CD8-positive, alpha-beta memory T cell (primary cell): Measurements from ENCODE around the gene PIEZO2. TPM values are rescaled to one million over a fixed set of nuclear protein-coding genes. Genes with fewer than 3 reads are reported as not detected.

ENCODE experiments used
- CTCF ChIA-PET: fragments of 350-600 bp; sonication (Branson Sonifier 250); formaldehyde crosslinking; loops from one replicate; lab custom pipeline; 2021; ENCODE audit warnings: antibody characterized with exemption; lab: Charles Lee
- POLR2A ChIA-PET: fragments of 350-600 bp; sonication (Branson Sonifier 250); formaldehyde crosslinking; loops from one replicate; lab custom pipeline; 2021; ENCODE audit warnings: antibody characterized with exemption; lab: Charles Lee
- DNase-seq, 5 donors: peaks; one replicate each; pipeline versions ENCODE4 v3.0.0 to v3.0.0-alpha.2; 2020 to 2022; ENCODE audit warnings: mixed read lengths in 1 of 5
- H3K27ac ChIP-seq: one replicate; pipeline ENCODE4 v1.7.0; 2013; ENCODE audit warnings: low read depth, mild to moderate bottlenecking, low read length, moderate library complexity
- H3K27me3 ChIP-seq: 2 replicates; pipeline ENCODE4 v1.7.0; 2013; ENCODE audit warnings: low read length, mild to moderate bottlenecking; ENCODE audit not compliant: insufficient read depth, poor library complexity, severe bottlenecking
- H3K36me3 ChIP-seq: 2 replicates; pipeline ENCODE4 v1.7.0; 2013; ENCODE audit warnings: mild to moderate bottlenecking, low read length, moderate library complexity; ENCODE audit not compliant: insufficient read depth
- H3K4me1 ChIP-seq: 2 replicates; pipeline ENCODE4 v1.7.0; 2013; ENCODE audit warnings: mild to moderate bottlenecking, low read length, moderate library complexity; ENCODE audit not compliant: insufficient read depth
- H3K4me3 ChIP-seq: 2 replicates; pipeline ENCODE4 v1.7.0; 2013; ENCODE audit warnings: mild to moderate bottlenecking, low read length
- H3K9me3 ChIP-seq: 2 replicates; pipeline ENCODE4 v1.7.0; 2013; ENCODE audit warnings: mild to moderate bottlenecking, low read length
- H3K27ac Mint-ChIP-seq, 8 donors: one replicate each; pipeline ENCODE4 v1.8.0; 2020 to 2021; ENCODE audit warnings: mixed read lengths in 8 of 8, mild to moderate bottlenecking in 6 of 8, inconsistent platforms in 3 of 8, moderate library complexity in 3 of 8
- H3K27me3 Mint-ChIP-seq, 2 donors: one replicate each; pipeline ENCODE4 v1.8.0; 2020 to 2021; ENCODE audit warnings: mixed read lengths in 2 of 2, mild to moderate bottlenecking in 1 of 2, moderate library complexity in 1 of 2
- H3K36me3 Mint-ChIP-seq, 3 donors: one replicate each; pipeline ENCODE4 v1.8.0; 2020 to 2021; ENCODE audit warnings: mixed read lengths in 3 of 3, inconsistent platforms in 1 of 3, mild to moderate bottlenecking in 1 of 3
- H3K4me1 Mint-ChIP-seq, 3 donors: one replicate each; pipeline ENCODE4 v1.8.0; 2020 to 2021; ENCODE audit warnings: mixed read lengths in 3 of 3, inconsistent platforms in 1 of 3, mild to moderate bottlenecking in 1 of 3
- H3K4me3 Mint-ChIP-seq, 7 donors: one replicate each; pipeline ENCODE4 v1.8.0; 2020 to 2021; ENCODE audit warnings: mixed read lengths in 7 of 7, mild to moderate bottlenecking in 6 of 7, moderate library complexity in 4 of 7, inconsistent platforms in 2 of 7
- H3K9me3 Mint-ChIP-seq, 5 donors: one replicate each; pipeline ENCODE4 v1.8.0; 2020 to 2022; ENCODE audit warnings: mixed read lengths in 5 of 5, mild to moderate bottlenecking in 3 of 5, moderate library complexity in 2 of 5, inconsistent platforms in 1 of 5
- polyA plus RNA-seq: library from polyadenylated mRNA; unstranded; fragments of 300-500 nt; fragmentation: Illumina TruSeq; gene quantifications from one replicate; pipeline ENCODE4 v1.2.3, GENCODE V29; 2021
- total RNA-seq, 2 experiments: library from RNA; stranded (reverse); gene quantifications; one replicate each; pipeline ENCODE4 v1.2.3, GENCODE V29; 2021

PIEZO2 gene
- total and polyA plus RNA-seq, 3 experiments from 2014 or later: not detected

GRCh38 chr18:11035814-11036495 lies 113.4 kb downstream of the PIEZO2 start:
- ChIA-PET POLR2A (no interaction called here), CTCF (no interaction called here)
- Histone ChIP-seq H3K27me3 (no peaks in the 10 kb centered on the region), H3K4me1 (no peaks in the 10 kb centered on the region), H3K27ac (no peak overlapping the region), H3K36me3 (no peaks in the 10 kb centered on the region), H3K9me3 (no peaks in the 10 kb centered on the region), H3K4me3 (no peak overlapping the region)
- H3K27me3 Mint-ChIP-seq: no peaks in the 10 kb centered on the region
- no peak overlapping the region for H3K27ac Mint-ChIP-seq
- no peaks in the 10 kb centered on the region for H3K4me1 Mint-ChIP-seq
- no peak overlapping the region for H3K4me3 Mint-ChIP-seq
- peaks cover 0 to 11% (median 0%) of the 10 kb centered on the region in 5 donors for H3K9me3 Mint-ChIP-seq
- H3K36me3 Mint-ChIP-seq: no peaks in the 10 kb centered on the region
- no peak for DNase-seq

DNA sequence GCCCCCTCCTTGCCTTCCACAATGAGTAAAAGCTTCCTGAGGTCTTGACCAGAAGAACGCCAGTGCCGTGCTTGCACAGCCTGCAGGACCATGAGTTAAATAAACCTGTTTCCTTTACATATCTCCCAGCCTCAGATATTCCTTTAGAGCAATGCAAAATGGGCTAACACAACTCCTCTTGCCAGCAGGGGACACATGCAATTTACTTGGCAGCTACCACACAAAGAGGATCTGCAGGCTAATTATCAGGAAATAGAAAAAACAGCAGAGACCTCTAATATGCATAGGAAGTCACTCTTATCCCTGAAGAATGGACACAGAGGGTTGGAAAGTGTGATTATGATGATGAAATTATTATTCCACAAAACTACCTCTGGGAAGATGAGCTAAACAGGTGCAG lies 114.0 kb downstream of the PIEZO2 start:
- Histone ChIP-seq H3K9me3 (no peaks in the 10 kb centered on the region), H3K27ac (no peak overlapping the region), H3K27me3 (no peaks in the 10 kb centered on the region), H3K4me1 (no peaks in the 10 kb centered on the region), H3K4me3 (no peak overlapping the region), H3K36me3 (no peaks in the 10 kb centered on the region)
- no peak for DNase-seq
- Mint-ChIP-seq H3K4me1 (no peaks in the 10 kb centered on the region), H3K27me3 (no peaks in the 10 kb centered on the region), H3K27ac (no peak overlapping the region), H3K4me3 (no peak overlapping the region), H3K36me3 (no peaks in the 10 kb centered on the region), H3K9me3 (peaks cover 0 to 11% (median 0%) of the 10 kb centered on the region in 5 donors)
- ChIA-PET POLR2A (no interaction called here), CTCF (no interaction called here)

- no peaks in the 10 kb centered on the region for H3K9me3 ChIP-seq
- H3K4me1 ChIP-seq: no peaks in the 10 kb centered on the region
- no peak overlapping the region for H3K27ac ChIP-seq
- Mint-ChIP-seq H3K4me1 (no peaks in the 10 kb centered on the region), H3K27me3 (no peaks in the 10 kb centered on the region), H3K4me3 (no peak overlapping the region), H3K36me3 (no peaks in the 10 kb centered on the region), H3K27ac (no peak overlapping the region), H3K9me3 (peaks cover 0 to 11% (median 0%) of the 10 kb centered on the region in 5 donors)
- no peaks in the 10 kb centered on the region for H3K27me3 ChIP-seq
- H3K4me3 ChIP-seq: no peak overlapping the region
- ChIA-PET CTCF (no interaction called here), POLR2A (no interaction called here)
- H3K36me3 ChIP-seq: no peaks in the 10 kb centered on the region
- DNase-seq: no peak
Observed at GRCh38 chr18:11034884-11035283, 114.5 kb downstream of the PIEZO2 start.

DNA sequence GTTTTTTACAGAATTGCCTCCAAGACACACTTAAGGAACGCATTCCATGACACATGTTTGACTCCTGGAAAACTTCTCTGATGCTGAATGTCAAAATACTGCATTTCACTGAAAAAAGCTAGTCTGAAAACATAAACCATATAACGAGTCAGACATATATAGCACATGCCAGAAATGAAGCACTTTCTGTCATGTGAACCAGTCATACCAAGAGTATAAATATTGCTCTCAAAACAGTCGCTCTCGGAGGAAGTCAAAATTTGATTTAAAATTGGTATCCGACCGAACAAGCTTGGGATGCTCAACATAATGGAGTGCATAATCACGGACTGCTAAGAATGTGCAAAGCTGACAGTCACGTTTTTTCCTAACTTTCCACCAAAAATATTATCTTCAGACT lies 115.9 kb downstream of the PIEZO2 start:
- H3K4me3 ChIP-seq: no peak overlapping the region
- ChIA-PET POLR2A (no interaction called here), CTCF (no interaction called here)
- no peaks in the 10 kb centered on the region for H3K4me1 Mint-ChIP-seq
- H3K36me3 Mint-ChIP-seq: no peaks in the 10 kb centered on the region
- no peaks in the 10 kb centered on the region for H3K36me3 ChIP-seq
- no peak overlapping the region for H3K27ac Mint-ChIP-seq
- DNase-seq: no peak
- H3K9me3 ChIP-seq: no peaks in the 10 kb centered on the region
- no peak overlapping the region for H3K27ac ChIP-seq
- H3K27me3 Mint-ChIP-seq: peaks cover 0 to 1% of the 10 kb centered on the region in 2 donors
- no peaks in the 10 kb centered on the region for H3K4me1 ChIP-seq
- no peak overlapping the region for H3K4me3 Mint-ChIP-seq
- no peaks in the 10 kb centered on the region for H3K27me3 ChIP-seq
- H3K9me3 Mint-ChIP-seq: peaks cover 0 to 11% (median 2%) of the 10 kb centered on the region in 5 donors

DNA sequence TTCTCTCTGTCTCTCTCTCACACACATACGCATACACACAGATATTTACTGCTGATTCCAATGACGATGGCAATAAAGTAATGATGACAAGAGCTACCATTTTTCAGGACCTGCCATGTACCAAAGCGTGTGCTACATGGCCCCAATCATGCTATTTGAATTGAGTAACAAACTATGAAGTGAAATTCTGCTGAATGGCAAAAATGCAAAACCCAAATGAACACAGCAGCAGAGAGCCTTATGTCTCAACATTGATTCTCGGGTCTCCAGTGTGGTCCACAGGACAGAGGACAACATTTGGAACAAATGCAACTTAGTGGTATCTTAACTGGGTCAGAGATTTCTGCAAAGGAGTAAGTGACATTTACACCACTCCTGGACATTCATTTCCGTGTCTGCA lies 117.4 kb downstream of the PIEZO2 start:
- Mint-ChIP-seq H3K36me3 (no peaks in the 10 kb centered on the region), H3K4me1 (no peaks in the 10 kb centered on the region), H3K27ac (no peak overlapping the region), H3K4me3 (no peak overlapping the region), H3K27me3 (peaks cover 0 to 1% of the 10 kb centered on the region in 2 donors), H3K9me3 (peaks cover 0 to 13% (median 2%) of the 10 kb centered on the region in 5 donors)
- no peaks in the 10 kb centered on the region for H3K9me3 ChIP-seq
- H3K36me3 ChIP-seq: no peaks in the 10 kb centered on the region
- no peak overlapping the region for H3K4me3 ChIP-seq
- ChIA-PET POLR2A (no interaction called here), CTCF (no interaction called here)
- H3K4me1 ChIP-seq: no peaks in the 10 kb centered on the region
- DNase-seq: no peak
- no peak overlapping the region for H3K27ac ChIP-seq
- no peaks in the 10 kb centered on the region for H3K27me3 ChIP-seq

DNA sequence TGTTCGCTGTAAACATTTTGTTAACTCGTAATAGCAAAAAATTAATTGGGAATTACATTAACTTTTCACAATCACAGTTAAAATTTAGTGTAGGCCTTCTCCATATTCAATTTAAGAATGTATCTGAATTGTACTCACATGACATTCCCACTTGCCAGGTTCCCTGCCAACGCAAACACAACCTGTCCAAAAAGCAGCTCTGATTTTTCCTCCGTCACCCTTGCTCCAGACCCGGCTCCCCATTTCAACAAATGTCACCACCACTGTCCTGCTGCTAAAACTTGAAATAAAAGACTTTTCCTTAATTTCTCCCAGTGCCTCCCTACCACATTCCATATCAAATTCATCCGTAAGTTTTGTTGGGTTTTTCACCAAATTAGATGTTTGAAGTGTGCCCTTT lies 120.3 kb downstream of the PIEZO2 start:
- H3K27ac Mint-ChIP-seq: no peak overlapping the region
- no peaks in the 10 kb centered on the region for H3K27me3 ChIP-seq

GRCh38 chr18:11027862-11028261 lies 121.5 kb downstream of the PIEZO2 start:
- no peaks in the 10 kb centered on the region for H3K4me1 Mint-ChIP-seq
- H3K36me3 ChIP-seq: no peaks in the 10 kb centered on the region
- no peaks in the 10 kb centered on the region for H3K36me3 Mint-ChIP-seq
- peaks cover 0 to 6% (median 2%) of the 10 kb centered on the region in 5 donors for H3K9me3 Mint-ChIP-seq
- H3K27me3 ChIP-seq: no peaks in the 10 kb centered on the region
- no peak for DNase-seq
- H3K27ac Mint-ChIP-seq: no peak overlapping the region
- H3K4me3 ChIP-seq: no peak overlapping the region
- H3K27me3 Mint-ChIP-seq: peaks cover 0 to 1% of the 10 kb centered on the region in 2 donors
- ChIA-PET CTCF (no interaction called here), POLR2A (no interaction called here)
- H3K9me3 ChIP-seq: no peaks in the 10 kb centered on the region
- H3K4me3 Mint-ChIP-seq: no peak overlapping the region
- H3K27ac ChIP-seq: no peak overlapping the region
- H3K4me1 ChIP-seq: no peaks in the 10 kb centered on the region

More for the DNA sequence above, 120.3 kb downstream of the PIEZO2 start:
- Mint-ChIP-seq H3K36me3 (no peaks in the 10 kb centered on the region), H3K4me1 (no peaks in the 10 kb centered on the region), H3K4me3 (no peak overlapping the region), H3K27me3 (peaks cover 0 to 1% of the 10 kb centered on the region in 2 donors), H3K9me3 (peaks cover 0 to 6% (median 0%) of the 10 kb centered on the region in 5 donors)
- DNase-seq: no peak
- ChIA-PET POLR2A (no interaction called here), CTCF (no interaction called here)
- Histone ChIP-seq H3K27ac (no peak overlapping the region), H3K4me3 (no peak overlapping the region), H3K36me3 (no peaks in the 10 kb centered on the region), H3K9me3 (no peaks in the 10 kb centered on the region), H3K4me1 (no peaks in the 10 kb centered on the region)

DNA sequence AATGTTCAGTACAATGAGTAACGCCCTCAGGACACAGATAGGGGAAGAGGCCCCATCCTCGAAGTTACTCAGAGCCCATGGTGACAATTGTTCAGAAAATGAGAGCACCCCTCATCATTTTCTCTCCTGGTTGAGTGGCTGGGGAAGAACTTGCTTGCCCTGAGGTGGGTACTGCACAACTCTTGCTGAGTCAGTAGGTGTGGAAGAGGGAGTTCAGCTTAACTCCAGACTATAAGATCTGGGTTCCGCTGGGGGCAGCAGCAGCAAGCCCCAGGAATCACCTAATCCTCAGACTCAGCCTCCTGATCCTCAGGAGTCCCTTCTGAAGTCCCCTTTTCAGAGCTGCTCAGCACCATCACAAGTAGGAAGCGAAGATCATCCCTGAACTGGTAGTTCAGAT lies 123.7 kb downstream of the PIEZO2 start:
- H3K4me3 Mint-ChIP-seq: no peak overlapping the region
- CTCF ChIA-PET: no interaction called here
- no peaks in the 10 kb centered on the region for H3K36me3 ChIP-seq
- H3K27ac ChIP-seq: no peak overlapping the region
- no peak for DNase-seq
- H3K27me3 Mint-ChIP-seq: peaks cover 0 to 1% of the 10 kb centered on the region in 2 donors
- no peaks in the 10 kb centered on the region for H3K9me3 ChIP-seq
- H3K4me1 ChIP-seq: no peaks in the 10 kb centered on the region
- no peaks in the 10 kb centered on the region for H3K36me3 Mint-ChIP-seq
- H3K9me3 Mint-ChIP-seq: peaks cover 0 to 6% (median 3%) of the 10 kb centered on the region in 5 donors
- no peak overlapping the region for H3K4me3 ChIP-seq
- H3K27me3 ChIP-seq: no peaks in the 10 kb centered on the region
- no peak overlapping the region for H3K27ac Mint-ChIP-seq
- H3K4me1 Mint-ChIP-seq: no peaks in the 10 kb centered on the region
- POLR2A ChIA-PET: no interaction called here
